Right lobe of liver (tissue), 4 donors: ENCODE measurements around the gene GPR82.

ENCODE experiments used
- POLR2A ChIP-seq: fragments of 450-650 bp; IDR thresholded peaks from one replicate; pipeline ENCODE4 v1.6.1; 2017; ENCODE audit warnings: antibody characterized with exemption, mild to moderate bottlenecking
- TF ChIP-seq, protein P1 (sequence below), 4 donors: fragments of 200-600 bp in 3 of 4; fragments of 450-650 bp in 1 of 4; IDR thresholded peaks; one replicate each; pipeline versions ENCODE4 v1.5.1 to v1.8.0; 2016 to 2022; ENCODE audit warnings: antibody characterized with exemption in 4 of 4, mild to moderate bottlenecking in 2 of 4
- donor health status: DM: no; HTN: no; CAD: no.
- donor health status: DM: no; HTN: no; CAD: no.
- donor health status: DM: no; HTN: yes; CAD: no.

- TF ChIP-seq, protein P1, sequence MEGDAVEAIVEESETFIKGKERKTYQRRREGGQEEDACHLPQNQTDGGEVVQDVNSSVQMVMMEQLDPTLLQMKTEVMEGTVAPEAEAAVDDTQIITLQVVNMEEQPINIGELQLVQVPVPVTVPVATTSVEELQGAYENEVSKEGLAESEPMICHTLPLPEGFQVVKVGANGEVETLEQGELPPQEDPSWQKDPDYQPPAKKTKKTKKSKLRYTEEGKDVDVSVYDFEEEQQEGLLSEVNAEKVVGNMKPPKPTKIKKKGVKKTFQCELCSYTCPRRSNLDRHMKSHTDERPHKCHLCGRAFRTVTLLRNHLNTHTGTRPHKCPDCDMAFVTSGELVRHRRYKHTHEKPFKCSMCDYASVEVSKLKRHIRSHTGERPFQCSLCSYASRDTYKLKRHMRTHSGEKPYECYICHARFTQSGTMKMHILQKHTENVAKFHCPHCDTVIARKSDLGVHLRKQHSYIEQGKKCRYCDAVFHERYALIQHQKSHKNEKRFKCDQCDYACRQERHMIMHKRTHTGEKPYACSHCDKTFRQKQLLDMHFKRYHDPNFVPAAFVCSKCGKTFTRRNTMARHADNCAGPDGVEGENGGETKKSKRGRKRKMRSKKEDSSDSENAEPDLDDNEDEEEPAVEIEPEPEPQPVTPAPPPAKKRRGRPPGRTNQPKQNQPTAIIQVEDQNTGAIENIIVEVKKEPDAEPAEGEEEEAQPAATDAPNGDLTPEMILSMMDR (IDR thresholded peaks at IDR 0.05) = no peak
- no peak for TF ChIP-seq POLR2A
These were observed 39.0 kb upstream of the GPR82 start for GRCh38 chrX:41684940-41685339.
